Measurements from ENCODE around the gene AMD1.
A peak's percentile ranks its signal among the peaks of the same experiment; 100 is the strongest.

The AMD1 gene

DNA sequence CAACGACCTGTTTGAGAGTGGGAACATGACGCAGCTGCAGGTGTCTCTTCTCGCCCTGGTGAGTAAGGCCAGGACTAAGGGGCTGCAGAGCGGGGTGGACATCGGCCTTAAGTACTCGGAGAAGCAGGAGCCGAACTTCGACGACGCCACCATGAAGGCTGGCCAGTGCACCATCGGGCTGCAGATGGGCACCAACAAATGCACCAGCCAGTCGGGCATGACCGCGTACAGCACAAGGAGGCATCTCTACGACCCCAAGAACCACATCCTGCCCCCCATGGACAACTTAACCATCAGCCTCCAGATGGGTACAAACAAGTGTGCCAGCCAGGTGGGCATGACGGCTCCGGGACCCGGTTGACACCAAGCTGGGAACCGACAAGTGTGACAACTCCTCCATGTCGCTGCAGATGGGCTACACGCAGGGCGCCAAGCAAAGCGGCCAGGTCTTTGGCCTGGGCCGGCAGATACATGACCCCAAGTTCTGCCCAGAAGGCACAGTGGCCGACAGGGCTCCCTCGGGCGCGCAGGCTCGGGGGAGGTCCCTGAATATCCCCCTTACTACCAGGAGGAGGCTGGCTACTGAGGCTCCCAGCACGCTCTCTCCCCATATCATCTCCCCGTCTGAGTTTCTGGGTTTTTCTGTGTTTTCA lies 15.9 kb upstream of the AMD1 start:
- no peak for DNase-seq (ENCODE audit: extremely low spot score)
- TF ChIP-seq CTCF (IDR thresholded peaks at IDR 0.05; ENCODE audit: control extremely low read depth, extremely low read depth, low read depth, missing control alignments) = no peak
- ChIA-PET POLR2A (interaction anchor here (3.1 kb wide), 1 partner anchor 16 kb away, joined by 11 read pairs; the partner anchor contains the start of gene AMD1), CTCF (no interaction called here)

DNA sequence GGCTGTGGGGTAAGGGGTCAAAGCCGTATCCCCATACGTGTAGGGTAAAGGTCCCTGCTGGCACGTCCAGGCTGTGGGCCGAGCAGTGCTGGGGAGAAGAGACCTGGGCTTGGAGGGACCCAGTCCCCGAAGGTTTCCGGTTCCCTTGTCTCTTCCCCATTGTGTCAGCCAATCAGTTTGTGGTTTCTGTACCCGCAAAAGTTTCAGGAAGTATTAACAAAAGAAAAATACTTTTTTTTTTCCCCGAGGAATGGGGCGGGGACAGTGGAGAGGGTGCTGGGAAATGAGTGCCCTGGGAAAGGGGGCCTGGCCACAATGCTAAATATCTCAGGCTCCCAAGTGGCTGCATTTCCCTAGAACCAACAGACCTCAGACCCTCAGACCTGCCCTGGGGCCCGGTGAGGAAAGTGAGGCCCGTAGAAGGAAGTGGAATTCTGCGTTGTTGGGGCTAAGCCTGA lies 15.2 kb upstream of the AMD1 start:
- POLR2A ChIA-PET = no interaction called here

DNA sequence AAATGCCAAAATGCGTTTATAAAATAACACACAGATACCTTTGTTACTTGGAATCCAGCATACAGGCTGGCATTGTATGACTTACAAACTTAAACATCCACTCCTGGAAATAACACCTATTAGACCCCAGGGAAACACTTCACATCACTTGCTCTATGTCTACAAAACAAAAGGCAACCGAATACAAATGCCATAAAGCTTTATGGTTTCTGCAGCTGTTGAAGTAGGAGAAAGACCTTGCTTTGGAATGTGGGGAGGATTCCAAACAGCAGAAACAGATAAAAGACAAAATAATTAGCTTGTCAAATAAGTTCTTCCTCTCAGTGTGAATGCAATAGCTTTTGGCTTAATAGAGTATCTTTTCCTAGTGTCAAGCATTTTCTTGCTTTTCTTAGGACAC lies 9.8 kb upstream of the AMD1 start:
- CTCF ChIA-PET = interaction anchor here (3.5 to 3.8 kb wide), 2 partner anchors 9 to 183 kb away, joined by 11 to 15 read pairs; partner anchors contain the start of gene AMD1
- DNase-seq (ENCODE audit: extremely low spot score) = no peak

More for the DNA sequence above, 15.2 kb upstream of the AMD1 start:
- no peak for DNase-seq (ENCODE audit: extremely low spot score)
- CTCF ChIA-PET = no interaction called here
- no peak for TF ChIP-seq CTCF (IDR thresholded peaks at IDR 0.05; ENCODE audit: control extremely low read depth, extremely low read depth, low read depth, missing control alignments)

GRCh38 chr6:110874880-110875547 lies 429 bp downstream of the AMD1 start:
- ChIA-PET CTCF (interaction anchor here (0.8 to 2.2 kb wide), 5 partner anchors 11 to 347 kb away, joined by 3 to 15 read pairs (median 4); no protein-coding TSS in a partner anchor), POLR2A (interaction anchor here (0.6 to 5.2 kb wide), 33 partner anchors 8 to 668 kb away, joined by 3 to 123 read pairs (median 5); partner anchors contain the start of genes CDK19, GTF3C6 and RPF2)
- no peak for TF ChIP-seq CTCF (IDR thresholded peaks at IDR 0.05; ENCODE audit: control extremely low read depth, extremely low read depth, low read depth, missing control alignments)
- no peak for DNase-seq (ENCODE audit: extremely low spot score)

More for the DNA sequence above, 9.8 kb upstream of the AMD1 start:
- no peak for TF ChIP-seq CTCF (IDR thresholded peaks at IDR 0.05; ENCODE audit: control extremely low read depth, extremely low read depth, low read depth, missing control alignments)
- POLR2A ChIA-PET = interaction anchor here (2.8 to 3.9 kb wide), 2 partner anchors 10 to 12 kb away, joined by 10 to 37 read pairs; partner anchors contain the start of gene AMD1

DNA sequence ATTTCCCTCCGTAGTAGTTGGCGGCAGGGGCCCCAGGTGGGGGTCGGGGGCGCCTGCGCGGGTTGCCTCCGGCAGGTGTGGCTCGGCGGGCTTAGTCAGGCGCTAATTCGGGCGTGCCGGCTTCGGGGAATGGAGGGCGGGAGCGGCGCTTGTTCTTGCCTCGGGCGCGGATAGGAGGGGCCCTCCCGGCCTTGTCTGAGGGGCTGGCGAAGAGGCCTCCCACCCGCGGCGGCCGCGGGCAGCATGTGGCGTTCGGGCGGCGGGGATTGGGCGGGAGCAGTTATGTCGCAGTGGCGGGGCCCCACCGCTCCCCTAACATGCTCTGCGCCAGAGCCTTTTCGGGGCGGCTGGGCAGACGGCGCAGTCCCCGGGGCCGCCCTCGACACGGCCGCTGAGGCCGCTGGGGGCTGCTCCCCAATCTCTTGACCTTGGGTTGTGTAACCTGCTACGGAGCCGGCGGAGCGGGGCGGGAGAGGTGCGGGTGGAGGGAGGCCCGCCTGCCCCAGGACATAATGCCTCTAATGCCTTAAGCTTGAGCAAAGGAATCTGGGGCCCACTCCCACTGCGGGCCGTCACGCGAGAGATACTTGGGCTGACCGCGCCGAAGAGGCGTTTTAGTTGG lies 1.1 kb downstream of the AMD1 start:
- no peak for TF ChIP-seq CTCF (IDR thresholded peaks at IDR 0.05; ENCODE audit: control extremely low read depth, extremely low read depth, low read depth, missing control alignments)
- ChIA-PET CTCF (interaction anchor here (1.0 to 4.9 kb wide), 4 partner anchors 13 to 193 kb away, joined by 4 to 45 read pairs (median 22); no protein-coding TSS in a partner anchor), POLR2A (interaction anchor here (0.5 to 5.2 kb wide), 20 partner anchors 10 to 1083 kb away, joined by 3 to 123 read pairs (median 8); partner anchors contain the start of genes CDK19 and GTF3C6)
- DNase-seq (ENCODE audit: extremely low spot score) = peak; percentile 32

Measured in GM10248 (cell line).